GM19238 (cell line): Measurements from ENCODE around the gene HOTAIR.

Experiments used
- DNase-seq: peaks from one replicate; pipeline ENCODE4 v3.0.0; 2011; ENCODE audit warnings: low spot score; ENCODE audit not compliant: insufficient read length

The HOTAIR gene

GRCh38 chr12:53961025-53961761 lies 13.6 kb downstream of the HOTAIR start:
- DNase-seq, result no peak

- DNase-seq, result no peak
Observed at GRCh38 chr12:53960187-53961024, 14.3 kb downstream of the HOTAIR start.

GRCh38 chr12:53959314-53959713 lies 15.4 kb downstream of the HOTAIR start:
- no peak for DNase-seq

- DNase-seq, result no peak
Observed at GRCh38 chr12:53958128-53958527, 16.6 kb downstream of the HOTAIR start.

DNA sequence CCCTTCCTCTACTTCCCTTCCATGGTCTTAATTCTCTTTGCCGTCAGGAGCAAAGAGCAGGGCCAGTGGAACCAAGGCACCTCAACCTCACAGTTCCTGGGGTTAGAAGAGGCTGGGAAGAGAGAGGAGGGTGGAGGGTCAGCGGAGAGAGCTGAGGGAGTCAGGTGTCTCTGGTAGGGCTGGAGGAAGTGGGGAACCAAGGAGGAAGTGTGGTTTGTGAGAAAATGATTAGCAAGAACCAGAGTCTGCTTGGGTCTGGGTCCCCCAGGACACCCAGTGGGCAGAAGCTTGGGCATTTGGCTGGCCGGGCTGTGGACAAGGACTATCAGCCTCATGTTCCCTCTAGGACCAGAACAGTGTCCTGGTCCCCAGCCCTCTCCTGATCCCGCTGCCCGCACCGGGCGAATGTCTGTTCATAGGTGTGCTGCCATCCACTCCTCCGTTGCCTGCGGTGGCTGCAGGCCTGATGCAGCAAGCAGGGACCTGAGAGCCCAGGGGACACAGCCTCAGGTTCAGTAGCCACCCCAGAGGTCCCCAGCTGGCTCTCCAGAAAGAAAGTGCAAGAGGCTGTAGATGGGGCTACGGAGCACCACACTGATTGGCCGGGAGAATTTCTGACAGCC lies 17.7 kb downstream of the HOTAIR start:
- DNase-seq, result no peak

GRCh38 chr12:53956251-53956887 lies 18.4 kb downstream of the HOTAIR start:
- DNase-seq, result no peak

DNA sequence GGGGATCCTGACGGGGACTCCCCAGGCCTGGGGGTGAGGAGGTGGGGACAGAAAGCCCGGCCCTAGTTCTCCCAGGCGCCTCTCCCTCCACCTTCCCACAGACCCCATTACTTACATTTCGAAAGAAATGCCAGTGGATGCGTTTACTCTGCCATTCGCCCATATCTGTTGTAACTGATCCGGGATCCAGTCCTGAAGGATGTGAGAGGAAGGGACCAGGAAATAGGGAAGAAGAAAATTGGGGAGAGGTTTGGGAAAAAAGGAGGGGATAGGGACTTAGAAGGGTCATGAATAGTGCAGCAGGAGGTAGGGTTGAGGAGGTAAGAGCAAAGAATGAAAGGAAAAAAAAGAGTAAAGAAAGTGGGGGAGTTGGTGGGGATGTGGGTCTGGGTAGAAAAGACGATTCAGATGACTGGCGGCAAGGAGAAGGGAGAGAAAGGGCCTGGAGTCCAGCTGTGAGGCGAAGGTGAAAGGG lies 18.9 kb downstream of the HOTAIR start:
- DNase-seq, result no peak

- no peak for DNase-seq
Observed at GRCh38 chr12:53955036-53955775, 19.5 kb downstream of the HOTAIR start.

DNA sequence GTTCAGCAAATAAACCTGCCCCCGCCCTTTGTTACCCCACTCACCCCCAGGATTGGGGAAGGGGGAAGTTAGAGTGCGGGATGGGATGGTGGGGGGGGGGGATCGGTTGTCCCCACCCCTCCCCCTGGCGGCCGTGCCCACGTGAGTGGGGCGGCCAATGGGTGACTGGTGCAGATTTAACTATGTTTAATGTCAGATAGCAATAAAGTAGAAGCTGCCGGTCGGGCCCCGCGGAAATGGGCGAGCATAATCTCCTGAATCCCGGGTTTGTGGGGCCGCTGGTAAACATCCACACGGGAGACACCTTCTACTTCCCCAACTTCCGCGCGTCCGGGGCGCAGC lies 20.1 kb downstream of the HOTAIR start, which contains the start of gene HOXC12:
HOXC12 (plus strand) TSS at position 210 of the 342 bp plus-strand sequence; CDS start at position 237, 27 bp downstream.
- DNase-seq, result no peak

GRCh38 chr12:53953831-53954693 lies 20.7 kb downstream of the HOTAIR start:
- no peak for DNase-seq

GRCh38 chr12:53952871-53953734 lies 21.7 kb downstream of the HOTAIR start:
- DNase-seq, result no peak

DNA sequence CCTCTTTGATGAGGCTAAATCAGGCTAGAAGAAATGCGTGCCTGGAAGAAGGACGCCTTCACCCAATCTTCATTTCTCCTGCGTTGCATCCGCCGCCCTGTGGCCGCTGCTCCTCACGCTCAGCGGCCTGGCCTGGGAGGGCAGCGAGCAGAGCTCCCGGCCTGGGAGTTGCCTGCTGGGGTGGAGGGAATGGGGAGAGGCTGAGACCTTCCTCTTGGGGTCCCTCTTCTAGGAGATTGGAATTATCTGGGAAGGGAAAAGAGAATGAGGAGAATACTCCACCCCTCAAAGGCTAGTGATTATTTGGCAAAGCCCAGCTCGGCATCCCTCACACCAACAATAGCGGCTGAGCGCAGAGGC lies 22.4 kb downstream of the HOTAIR start:
- no peak for DNase-seq

GRCh38 chr12:53951577-53952334 lies 23.0 kb downstream of the HOTAIR start:
- DNase-seq, result no peak

GRCh38 chr12:53950789-53951576 lies 23.8 kb downstream of the HOTAIR start:
- DNase-seq, result no peak

DNA sequence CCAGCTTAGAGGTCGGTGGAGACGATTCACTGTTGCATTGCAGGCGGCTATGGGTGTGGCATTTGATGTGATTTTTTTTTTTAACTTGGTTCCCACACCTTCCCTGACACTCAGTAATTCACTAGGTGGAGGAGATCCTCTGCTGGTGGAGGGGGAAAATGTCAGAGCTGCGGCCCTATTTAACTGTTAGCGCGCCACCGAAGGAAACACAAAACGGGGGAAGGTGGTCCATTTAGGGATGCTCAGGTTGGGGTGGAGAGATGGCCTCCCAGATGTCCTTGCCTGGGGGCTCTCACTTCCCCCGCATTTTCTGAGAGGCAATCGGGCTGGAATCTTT lies 24.3 kb downstream of the HOTAIR start:
- no peak for DNase-seq

DNA sequence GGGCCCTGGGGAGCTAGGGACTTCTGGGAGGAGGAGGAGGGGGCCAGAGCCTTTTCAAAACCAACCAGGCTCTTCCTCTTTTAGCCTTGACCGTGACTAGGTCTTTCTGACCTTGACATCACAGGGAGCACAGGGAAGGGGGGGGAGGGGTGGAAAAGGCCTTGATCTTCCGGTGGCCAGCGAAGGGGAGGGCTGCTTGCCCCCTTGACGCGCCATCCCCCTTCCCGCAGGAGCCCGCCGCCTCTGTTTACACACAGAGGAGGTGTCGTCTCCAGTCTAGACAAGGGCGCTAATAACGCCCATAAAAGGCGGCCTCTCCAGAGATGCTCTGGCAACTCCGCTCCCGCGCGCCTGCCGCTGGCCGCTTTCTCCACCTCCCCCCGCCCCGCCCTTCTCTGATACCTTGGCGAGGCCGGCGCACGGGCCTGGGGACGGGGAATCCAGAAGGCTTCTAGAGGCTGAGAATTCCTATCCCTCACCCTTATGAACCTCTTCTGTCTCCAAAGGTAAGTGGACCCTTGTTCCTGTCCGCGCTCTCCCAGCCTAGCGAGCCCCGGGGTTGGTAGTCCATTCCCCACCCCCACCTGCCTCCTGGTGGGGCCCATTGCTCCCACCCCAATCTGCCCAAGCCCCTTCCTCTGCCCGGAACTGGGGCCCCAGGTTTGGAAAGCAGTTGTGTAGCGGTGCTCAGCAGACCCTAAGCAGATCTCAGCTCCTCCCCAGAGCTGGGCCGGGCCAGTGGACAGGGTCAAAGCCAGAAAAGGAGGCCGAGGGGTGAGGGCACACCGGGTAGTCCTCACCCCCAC lies 24.9 kb downstream of the HOTAIR start:
- DNase-seq, result no peak
